Thyroid gland (tissue), 4 donors: ENCODE data around the gene CAMKMT. TPM values are rescaled to one million over a fixed set of nuclear protein-coding genes. Genes with fewer than 3 reads are reported as not detected.

Experiments used
- DNase-seq, 2 donors: peaks; one replicate each; pipeline ENCODE4 v3.0.0-alpha.2; 2019
- H3K27ac ChIP-seq, 3 donors: fragments of 200-600 bp; sonication (generic); 1 replicate in 2 of 3; 2 replicates in 1 of 3; pipeline ENCODE4 v1.5.1; 2016 to 2019; ENCODE audit warnings: mild to moderate bottlenecking in 1 of 3, moderate library complexity in 1 of 3
- H3K27me3 ChIP-seq: fragments of 200-600 bp; sonication (generic); one replicate; pipeline ENCODE4 v1.5.1; 2019
- H3K36me3 ChIP-seq, 2 donors: fragments of 200-600 bp; sonication (generic); one replicate each; pipeline ENCODE4 v1.5.1; 2016 to 2019
- H3K4me1 ChIP-seq, 2 donors: fragments of 200-600 bp; sonication (generic); one replicate each; pipeline ENCODE4 v1.5.1; 2017 to 2019
- H3K4me3 ChIP-seq, 3 donors: fragments of 200-600 bp; sonication (generic); replicated peaks in 1 of 3; 1 replicate in 2 of 3; 2 replicates in 1 of 3; pipeline ENCODE4 v1.5.1; 2016; ENCODE audit warnings: mild to moderate bottlenecking in 1 of 3
- H3K9me3 ChIP-seq: fragments of 200-600 bp; sonication (generic); one replicate; pipeline ENCODE4 v1.5.1; 2017
- POLR2A ChIP-seq, 2 donors: fragments of 450-650 bp; IDR thresholded peaks; one replicate each; pipeline ENCODE4 v1.6.1; 2017; ENCODE audit warnings: antibody characterized with exemption in 2 of 2, mild to moderate bottlenecking in 2 of 2, moderate library complexity in 1 of 2
- WGBS, 2 donors: methylation state at CpG; one replicate each; pipeline ENCODE4 v1.1.5; 2017; 5-methylcytosine and 5-hydroxymethylcytosine counted together
- intact Hi-C: fragments of 100-400 bp; cut with DNase I; formaldehyde crosslinking; loops from one replicate; pipeline ENCODE4 v1.15.1; 2023
- total RNA-seq, 4 donors: library from RNA; depleted of rRNA; stranded (reverse); fragments of >200 nt; gene quantifications; one replicate each; pipeline ENCODE4 v1.2.3, GENCODE V29; 2016
- TF ChIP-seq, protein P1 (sequence below), 6 experiments: fragments of 200-600 bp in 3 of 6; fragments of 450-650 bp in 3 of 6; sonication (generic) in 3 of 6; IDR thresholded peaks; one replicate each; pipeline ENCODE4 v1.5.1; 2016 to 2019; ENCODE audit warnings: antibody characterized with exemption in 6 of 6, mild to moderate bottlenecking in 2 of 6, inconsistent platforms in 1 of 6, moderate library complexity in 1 of 6

CAMKMT gene
- total RNA-seq, 4 donors from 2014 or later: 13.5 to 23.7 (median 17.2) TPM

DNA sequence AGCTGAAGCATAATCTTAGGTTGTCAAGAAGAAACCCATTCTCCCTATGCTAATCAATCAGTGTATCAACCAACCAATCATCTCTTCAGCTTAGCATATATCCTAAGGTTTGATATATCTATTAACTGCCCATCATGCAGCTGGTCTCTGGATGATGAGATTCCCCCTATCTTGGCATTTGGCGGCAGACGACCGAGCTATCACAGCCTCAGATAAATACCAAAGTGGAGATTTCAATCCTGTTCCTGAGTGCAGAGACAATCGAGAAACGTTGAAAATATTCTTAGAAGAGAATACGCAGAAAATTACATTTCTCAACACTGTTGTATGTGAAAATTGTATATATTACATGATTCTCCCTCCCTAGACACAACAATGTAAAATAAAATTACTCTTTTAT, 320.7 kb downstream of the CAMKMT start:
- Histone ChIP-seq H3K4me1 (no peaks in the 10 kb centered on the region), H3K9me3 (no peaks in the 10 kb centered on the region), H3K27ac (no peak overlapping the region), H3K27me3 (no peaks in the 10 kb centered on the region), H3K36me3 (no peaks in the 10 kb centered on the region), H3K4me3 (no peak overlapping the region)
- intact Hi-C loops: no loop called here
- TF ChIP-seq, protein P1, sequence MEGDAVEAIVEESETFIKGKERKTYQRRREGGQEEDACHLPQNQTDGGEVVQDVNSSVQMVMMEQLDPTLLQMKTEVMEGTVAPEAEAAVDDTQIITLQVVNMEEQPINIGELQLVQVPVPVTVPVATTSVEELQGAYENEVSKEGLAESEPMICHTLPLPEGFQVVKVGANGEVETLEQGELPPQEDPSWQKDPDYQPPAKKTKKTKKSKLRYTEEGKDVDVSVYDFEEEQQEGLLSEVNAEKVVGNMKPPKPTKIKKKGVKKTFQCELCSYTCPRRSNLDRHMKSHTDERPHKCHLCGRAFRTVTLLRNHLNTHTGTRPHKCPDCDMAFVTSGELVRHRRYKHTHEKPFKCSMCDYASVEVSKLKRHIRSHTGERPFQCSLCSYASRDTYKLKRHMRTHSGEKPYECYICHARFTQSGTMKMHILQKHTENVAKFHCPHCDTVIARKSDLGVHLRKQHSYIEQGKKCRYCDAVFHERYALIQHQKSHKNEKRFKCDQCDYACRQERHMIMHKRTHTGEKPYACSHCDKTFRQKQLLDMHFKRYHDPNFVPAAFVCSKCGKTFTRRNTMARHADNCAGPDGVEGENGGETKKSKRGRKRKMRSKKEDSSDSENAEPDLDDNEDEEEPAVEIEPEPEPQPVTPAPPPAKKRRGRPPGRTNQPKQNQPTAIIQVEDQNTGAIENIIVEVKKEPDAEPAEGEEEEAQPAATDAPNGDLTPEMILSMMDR (IDR thresholded peaks at IDR 0.05): no peak
- TF ChIP-seq POLR2A (IDR thresholded peaks at IDR 0.05): no peak
- WGBS, 2 donors: 90 to 94% methylated on average over 6 of the region's 6 CpGs
- DNase-seq: no peak

- TF ChIP-seq, protein P1 (IDR thresholded peaks at IDR 0.05): no peak
- TF ChIP-seq POLR2A (IDR thresholded peaks at IDR 0.05): no peak
- no peaks in the 10 kb centered on the region for H3K4me1 ChIP-seq
- no peak overlapping the region for H3K27ac ChIP-seq
- no peak for DNase-seq
- no peaks in the 10 kb centered on the region for H3K27me3 ChIP-seq
- H3K4me3 ChIP-seq: no peak overlapping the region
- no peaks in the 10 kb centered on the region for H3K9me3 ChIP-seq
- H3K36me3 ChIP-seq: no peaks in the 10 kb centered on the region
- intact Hi-C loops: no loop called here
Measured at GRCh38 chr2:44684559-44684958, 322.8 kb downstream of the CAMKMT start.

DNA sequence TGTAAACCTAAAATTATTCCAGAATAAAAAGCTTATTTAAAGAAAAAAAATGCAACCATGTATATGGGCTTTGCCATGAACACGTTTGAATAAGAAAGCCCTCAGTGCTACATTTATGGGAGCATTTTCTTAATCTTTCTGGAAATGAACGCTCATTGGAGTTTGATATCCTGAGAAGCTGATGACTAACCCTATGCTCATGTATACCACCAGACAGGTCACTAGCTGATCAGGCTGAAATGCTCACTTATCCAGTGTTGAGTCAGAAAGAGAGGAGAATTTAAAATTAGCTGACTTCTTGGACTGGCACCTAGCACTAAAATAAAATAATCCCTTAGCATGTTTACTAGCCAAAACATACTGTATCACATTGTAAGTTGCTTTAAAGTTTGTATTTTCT, 324.8 kb downstream of the CAMKMT start:
- 87 to 90% methylated on average over 2 of the region's 2 CpGs for WGBS, 2 donors
- TF ChIP-seq, protein P1 (IDR thresholded peaks at IDR 0.05): no peak
- TF ChIP-seq POLR2A (IDR thresholded peaks at IDR 0.05): no peak
- intact Hi-C loops: no loop called here
- H3K9me3 ChIP-seq: no peaks in the 10 kb centered on the region
- DNase-seq: no peak
- no peak overlapping the region for H3K27ac ChIP-seq
- no peaks in the 10 kb centered on the region for H3K27me3 ChIP-seq
- no peaks in the 10 kb centered on the region for H3K36me3 ChIP-seq
- H3K4me3 ChIP-seq: no peak overlapping the region
- H3K4me1 ChIP-seq: no peaks in the 10 kb centered on the region

- H3K36me3 ChIP-seq: no peaks in the 10 kb centered on the region
- no peaks in the 10 kb centered on the region for H3K4me1 ChIP-seq
- H3K27ac ChIP-seq: no peak overlapping the region
- 84 to 88% methylated on average over 5 of the region's 5 CpGs for WGBS, 2 donors
- no peak overlapping the region for H3K4me3 ChIP-seq
- H3K9me3 ChIP-seq: no peaks in the 10 kb centered on the region
- DNase-seq: no peak
- intact Hi-C loops: no loop called here
- H3K27me3 ChIP-seq: no peaks in the 10 kb centered on the region
- TF ChIP-seq, protein P1 (IDR thresholded peaks at IDR 0.05): no peak
- TF ChIP-seq POLR2A (IDR thresholded peaks at IDR 0.05): no peak
Measured at GRCh38 chr2:44687686-44688455, 326.1 kb downstream of the CAMKMT start.

GRCh38 chr2:44688456-44689124, 326.8 kb downstream of the CAMKMT start:
- Histone ChIP-seq H3K4me3 (no peak overlapping the region), H3K36me3 (no peaks in the 10 kb centered on the region), H3K27me3 (no peaks in the 10 kb centered on the region), H3K9me3 (no peaks in the 10 kb centered on the region), H3K27ac (no peak overlapping the region), H3K4me1 (no peaks in the 10 kb centered on the region)
- 85 to 94% methylated on average over 2 of the region's 2 CpGs for WGBS, 2 donors
- no peak for DNase-seq
- intact Hi-C loops: no loop called here
- TF ChIP-seq, protein P1 (IDR thresholded peaks at IDR 0.05): no peak
- no peak for TF ChIP-seq POLR2A (IDR thresholded peaks at IDR 0.05)
